ENCODE results near the gene TMEM53.

Gene TMEM53

DNA sequence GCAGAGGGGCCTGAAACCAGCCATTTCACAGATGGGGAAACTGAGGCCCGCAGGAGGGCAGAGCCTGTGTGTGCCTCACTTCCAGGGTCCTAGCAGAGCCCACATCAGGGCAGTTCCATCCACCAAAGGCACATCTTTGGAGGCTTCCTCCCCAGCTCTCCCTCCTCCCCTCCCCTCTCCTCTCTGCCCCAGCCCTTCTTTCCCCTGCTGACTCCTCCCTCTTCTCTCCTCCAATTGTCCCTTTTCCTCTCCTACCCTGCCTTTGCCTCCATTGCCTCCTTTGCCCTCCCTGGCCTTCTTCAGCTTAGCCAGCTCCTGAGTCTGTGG, 56.6 kb downstream of the TMEM53 start:
- TF ChIP-seq, protein P1, sequence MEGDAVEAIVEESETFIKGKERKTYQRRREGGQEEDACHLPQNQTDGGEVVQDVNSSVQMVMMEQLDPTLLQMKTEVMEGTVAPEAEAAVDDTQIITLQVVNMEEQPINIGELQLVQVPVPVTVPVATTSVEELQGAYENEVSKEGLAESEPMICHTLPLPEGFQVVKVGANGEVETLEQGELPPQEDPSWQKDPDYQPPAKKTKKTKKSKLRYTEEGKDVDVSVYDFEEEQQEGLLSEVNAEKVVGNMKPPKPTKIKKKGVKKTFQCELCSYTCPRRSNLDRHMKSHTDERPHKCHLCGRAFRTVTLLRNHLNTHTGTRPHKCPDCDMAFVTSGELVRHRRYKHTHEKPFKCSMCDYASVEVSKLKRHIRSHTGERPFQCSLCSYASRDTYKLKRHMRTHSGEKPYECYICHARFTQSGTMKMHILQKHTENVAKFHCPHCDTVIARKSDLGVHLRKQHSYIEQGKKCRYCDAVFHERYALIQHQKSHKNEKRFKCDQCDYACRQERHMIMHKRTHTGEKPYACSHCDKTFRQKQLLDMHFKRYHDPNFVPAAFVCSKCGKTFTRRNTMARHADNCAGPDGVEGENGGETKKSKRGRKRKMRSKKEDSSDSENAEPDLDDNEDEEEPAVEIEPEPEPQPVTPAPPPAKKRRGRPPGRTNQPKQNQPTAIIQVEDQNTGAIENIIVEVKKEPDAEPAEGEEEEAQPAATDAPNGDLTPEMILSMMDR (IDR thresholded peaks at IDR 0.05; ENCODE audit: low read depth, low read length, missing control alignments) = no peak
- H3K4me3 ChIP-seq (ENCODE audit: low read depth, low read length) = peak overlapping the region; percentile 33
- in situ Hi-C loops (cut with HindIII; ENCODE audit: low sequenced_read_pairs) = no loop called here
- no peak for DNase-seq (ENCODE audit: low read depth)

DNA sequence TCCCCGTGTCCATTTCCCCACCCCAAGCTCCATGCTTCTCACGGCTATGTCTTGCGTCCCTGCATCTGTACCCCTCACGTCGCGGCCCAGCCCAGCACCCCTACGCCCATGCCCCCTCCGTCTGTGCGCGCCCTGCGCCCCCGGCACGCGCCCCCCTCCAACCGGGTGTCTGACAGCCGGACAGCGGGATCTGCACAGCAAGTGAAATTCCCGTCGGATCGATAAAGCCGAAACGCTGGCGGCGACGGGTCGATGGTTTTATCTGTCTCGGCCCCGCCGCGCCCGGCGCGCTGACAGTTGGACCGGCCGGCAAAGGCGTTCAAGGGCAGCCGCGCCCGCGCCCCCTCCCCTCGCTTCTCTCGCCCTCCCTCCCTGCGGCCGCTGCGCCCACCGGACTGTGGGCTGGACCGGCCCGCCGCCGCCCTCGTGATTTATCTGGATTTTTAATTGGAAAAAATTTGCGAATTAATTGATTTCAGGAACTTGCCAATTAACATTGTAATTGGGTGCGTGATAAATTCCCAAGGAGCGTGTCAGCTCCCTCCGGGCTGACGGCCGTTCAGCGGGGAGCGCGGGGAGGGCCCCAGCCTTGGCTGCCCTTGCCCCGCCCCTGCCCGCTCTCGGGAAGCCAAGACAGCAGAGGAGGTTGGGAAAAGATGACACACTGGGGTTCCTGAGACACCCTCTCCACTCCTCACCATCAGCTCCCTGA, 57.1 kb downstream of the TMEM53 start:
- no peak for DNase-seq (ENCODE audit: low read depth)
- in situ Hi-C loops (cut with HindIII; ENCODE audit: low sequenced_read_pairs) = no loop called here
- TF ChIP-seq, protein P1 (IDR thresholded peaks at IDR 0.05; ENCODE audit: low read depth, low read length, missing control alignments) = no peak
- peak overlapping the region; percentile 33 for H3K4me3 ChIP-seq (ENCODE audit: low read depth, low read length)

DNA sequence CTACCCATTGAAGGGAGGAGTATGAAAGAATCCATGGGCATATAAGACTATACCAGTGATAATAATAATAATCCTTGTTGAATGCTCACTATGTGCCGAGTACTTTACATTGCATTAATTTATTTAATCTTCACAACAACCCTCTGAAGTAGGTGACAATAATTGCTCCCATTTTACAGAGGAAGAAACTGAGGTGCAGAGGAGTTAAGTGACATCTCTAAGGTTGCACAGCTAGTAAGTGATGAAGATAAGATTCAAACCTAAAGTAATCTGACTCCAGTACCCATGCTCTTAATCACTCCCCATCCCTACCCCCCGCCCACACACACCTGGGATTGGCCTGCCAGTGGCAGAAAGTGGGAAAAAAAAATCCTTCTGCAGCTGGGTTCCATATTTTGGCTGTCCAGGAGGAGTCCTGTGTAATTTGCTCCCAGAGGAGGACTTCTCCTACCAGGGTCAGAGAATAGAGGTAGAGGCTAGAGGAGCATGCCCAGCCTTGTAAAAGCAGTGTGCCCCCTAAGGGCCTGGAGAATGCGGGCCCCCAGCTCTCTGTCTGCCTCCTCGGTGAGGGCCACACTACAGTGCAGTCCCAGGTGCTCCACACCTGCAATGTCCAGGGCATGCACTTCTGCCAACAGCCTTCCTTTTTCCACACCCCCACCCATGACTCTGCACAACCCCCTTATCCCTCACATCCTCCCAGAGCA, 57.8 kb downstream of the TMEM53 start:
- no peak for DNase-seq (ENCODE audit: low read depth)
- TF ChIP-seq, protein P1 (IDR thresholded peaks at IDR 0.05; ENCODE audit: low read depth, low read length, missing control alignments) = no peak
- peak overlapping the region; percentile 33 for H3K4me3 ChIP-seq (ENCODE audit: low read depth, low read length)
- in situ Hi-C loops (cut with HindIII; ENCODE audit: low sequenced_read_pairs) = no loop called here

DNA sequence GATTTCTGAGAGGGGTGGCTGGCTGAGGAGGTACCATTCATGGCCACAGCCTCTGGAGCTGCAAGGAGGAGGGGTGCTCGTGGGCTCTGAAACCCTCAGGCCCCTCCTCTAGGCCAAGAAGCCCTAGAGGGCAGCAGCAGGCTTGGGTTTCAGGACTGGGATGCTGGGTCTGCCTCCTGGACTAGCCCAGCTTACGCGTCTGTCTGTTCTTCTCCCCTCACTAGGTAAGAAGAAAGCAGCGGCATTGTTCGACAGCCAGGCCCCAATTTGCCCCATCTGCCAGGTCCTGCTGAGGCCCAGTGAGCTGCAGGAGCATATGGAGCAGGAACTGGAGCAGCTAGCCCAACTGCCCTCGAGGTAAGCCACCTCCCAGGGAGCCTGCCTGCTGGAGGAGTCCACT, 60.3 kb downstream of the TMEM53 start:
- H3K4me3 ChIP-seq (ENCODE audit: low read depth, low read length) = no peak overlapping the region
- no peak for DNase-seq (ENCODE audit: low read depth)
- TF ChIP-seq, protein P1 (IDR thresholded peaks at IDR 0.05; ENCODE audit: low read depth, low read length, missing control alignments) = no peak
- in situ Hi-C loops (cut with HindIII; ENCODE audit: low sequenced_read_pairs) = no loop called here

DNA sequence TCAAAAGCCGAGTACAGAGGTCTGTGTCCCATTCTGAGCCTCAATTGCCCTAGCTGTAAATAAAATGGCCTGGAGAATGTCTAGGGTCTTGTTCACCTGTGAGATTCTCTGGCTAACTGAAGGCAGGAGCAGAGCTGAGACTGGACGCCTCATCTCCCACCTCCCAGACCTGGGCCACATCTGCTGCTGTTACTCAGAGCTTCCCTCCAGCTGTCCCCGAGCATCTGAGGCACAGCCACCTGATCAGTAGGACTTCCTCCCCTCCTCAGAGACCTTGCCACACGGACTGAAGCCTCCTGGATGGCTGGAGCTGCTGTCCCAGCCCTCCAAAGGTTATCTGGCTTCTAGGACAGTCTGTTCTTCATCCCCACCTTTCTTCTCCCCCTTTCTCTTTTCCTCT, 62.4 kb downstream of the TMEM53 start:
- no peak for DNase-seq (ENCODE audit: low read depth)
- TF ChIP-seq, protein P1 (IDR thresholded peaks at IDR 0.05; ENCODE audit: low read depth, low read length, missing control alignments) = no peak
- H3K4me3 ChIP-seq (ENCODE audit: low read depth, low read length) = no peak overlapping the region
- in situ Hi-C loops (cut with HindIII; ENCODE audit: low sequenced_read_pairs) = no loop called here

DNA sequence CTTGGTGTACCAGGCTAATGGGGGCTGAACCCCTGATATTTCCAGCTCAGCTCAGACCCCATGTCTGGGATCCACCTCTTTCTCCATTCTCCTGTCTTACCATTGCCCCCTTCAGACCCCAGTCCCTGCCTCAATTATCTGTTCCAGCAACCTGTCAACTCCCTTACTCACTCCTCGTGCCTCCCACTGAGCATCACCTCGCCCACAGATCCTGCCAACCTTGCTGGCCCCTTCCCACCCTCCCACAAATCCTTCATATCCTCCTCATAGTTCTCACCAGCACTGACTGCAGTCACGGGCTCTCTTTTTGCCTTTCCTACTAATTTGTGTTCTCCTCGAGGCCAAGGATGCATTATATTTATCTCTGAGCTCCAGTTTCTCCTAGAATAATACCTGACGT, 62.9 kb downstream of the TMEM53 start:
- in situ Hi-C loops (cut with HindIII; ENCODE audit: low sequenced_read_pairs) = no loop called here
- TF ChIP-seq, protein P1 (IDR thresholded peaks at IDR 0.05; ENCODE audit: low read depth, low read length, missing control alignments) = no peak
- no peak overlapping the region for H3K4me3 ChIP-seq (ENCODE audit: low read depth, low read length)
- DNase-seq (ENCODE audit: low read depth) = no peak
